BJ (cell line): ENCODE data around the gene DUOXA1. TPM values are rescaled to one million over a fixed set of nuclear protein-coding genes. Genes with fewer than 3 reads are reported as not detected.

Experiments used
- CTCF ChIA-PET: fragments of 350-600 bp; formaldehyde crosslinking; extraction: SDS; loops from one replicate; lab custom pipeline; 2021; ENCODE audit warnings: antibody characterized with exemption, inconsistent platforms; lab: Yijun Ruan, JAX
- POLR2A ChIA-PET: fragments of 300-600 bp; sonication (Branson Sonifier 250); formaldehyde crosslinking; extraction: SDS; loops from one replicate; lab custom pipeline; 2021; ENCODE audit warnings: antibody characterized with exemption; lab: Charles Lee
- DNase-seq: peaks from one replicate; pipeline ENCODE4 v3.0.0-alpha.2; 2011; ENCODE audit warnings: low read depth
- H3K27me3 ChIP-seq: 2 replicates; pipeline ENCODE4 v1.6.0; 2011; ENCODE audit warnings: low read length; ENCODE audit not compliant: control insufficient read depth, insufficient read depth
- H3K36me3 ChIP-seq: 2 replicates; pipeline ENCODE4 v1.5.1; 2011; ENCODE audit warnings: low read length; ENCODE audit not compliant: control insufficient read depth, insufficient read depth
- H3K4me3 ChIP-seq: 2 replicates; pipeline ENCODE4 v1.5.1; 2011; ENCODE audit warnings: low read depth, mild to moderate bottlenecking, control low read depth, low read length
- CTCF ChIP-seq: IDR thresholded peaks from 2 replicates; pipeline ENCODE4 v1.5.1; 2011; ENCODE audit warnings: low read depth, mild to moderate bottlenecking, control low read depth, inconsistent platforms, low read length, moderate library complexity; ENCODE audit not compliant: insufficient read depth
- polyA plus RNA-seq: library from polyadenylated mRNA; depleted of rRNA; stranded (reverse); fragments of >200 nt; gene quantifications from 2 replicates; pipeline ENCODE4 v1.2.3, GENCODE V29; 2011

DUOXA1 gene
- polyA plus RNA-seq, 1 experiment, result not detected

GRCh38 chr15:45166834-45167630 is 37.4 kb upstream of the DUOXA1 start:
- peak; percentile 76 for TF ChIP-seq CTCF
- H3K36me3 ChIP-seq, result no peaks in the 10 kb centered on the region; the same call in 1 of the 2 replicates
- H3K4me3 ChIP-seq, result peak overlapping the region; percentile 61
- no peaks in the 10 kb centered on the region for H3K27me3 ChIP-seq
- POLR2A ChIA-PET, result no interaction called here
- peak; percentile 32 for DNase-seq
- CTCF ChIA-PET, result interaction anchor here (0.7 to 4.8 kb wide), 13 partner anchors 10 to 235 kb away, joined by 3 to 47 read pairs (median 4); partner anchors contain the start of gene SHF

GRCh38 chr15:45165536-45165935 is 35.9 kb upstream of the DUOXA1 start:
- H3K27me3 ChIP-seq, result no peaks in the 10 kb centered on the region
- H3K36me3 ChIP-seq, result no peaks in the 10 kb centered on the region; the same call in 1 of the 2 replicates
- H3K4me3 ChIP-seq, result no peak overlapping the region
- no peak for TF ChIP-seq CTCF
- no peak for DNase-seq
- POLR2A ChIA-PET, result no interaction called here
- CTCF ChIA-PET, result interaction anchor here (0.7 to 5.2 kb wide), 5 partner anchors 12 to 102 kb away, joined by 3 to 38 read pairs (median 3); no protein-coding TSS in a partner anchor

GRCh38 chr15:45164914-45165313 is 35.2 kb upstream of the DUOXA1 start:
- H3K4me3 ChIP-seq, result no peak overlapping the region
- ChIA-PET CTCF (interaction anchor here (0.7 to 5.6 kb wide), 9 partner anchors 11 to 244 kb away, joined by 3 to 70 read pairs (median 3); a partner anchor contains a TSS), POLR2A (no interaction called here)
- H3K27me3 ChIP-seq, result no peaks in the 10 kb centered on the region
- H3K36me3 ChIP-seq, result no peaks in the 10 kb centered on the region; the same call in 1 of the 2 replicates
- no peak for DNase-seq
- no peak for TF ChIP-seq CTCF

GRCh38 chr15:45163508-45163856 is 33.8 kb upstream of the DUOXA1 start:
- DNase-seq, result no peak
- TF ChIP-seq CTCF, result no peak
- no peak overlapping the region for H3K4me3 ChIP-seq
- CTCF ChIA-PET, result interaction anchor here (0.7 to 5.6 kb wide), 40 partner anchors 9 to 480 kb away, joined by 3 to 70 read pairs (median 5); partner anchors contain the start of genes DUOX1 and SHF
- POLR2A ChIA-PET, result no interaction called here
- H3K36me3 ChIP-seq, result no peaks in the 10 kb centered on the region
- H3K27me3 ChIP-seq, result no peaks in the 10 kb centered on the region

GRCh38 chr15:45162771-45163507 is 33.3 kb upstream of the DUOXA1 start:
- Histone ChIP-seq H3K27me3 (no peaks in the 10 kb centered on the region), H3K4me3 (no peak overlapping the region), H3K36me3 (no peaks in the 10 kb centered on the region)
- peak; percentile 98 for TF ChIP-seq CTCF
- peak; percentile 35 for DNase-seq
- ChIA-PET CTCF (interaction anchor here (0.7 to 5.6 kb wide), 44 partner anchors 9 to 480 kb away, joined by 3 to 70 read pairs (median 5); partner anchors contain the start of genes DUOX1 and SHF), POLR2A (interaction anchor here (0.6 kb wide), 1 partner anchor 42 kb away, joined by 6 read pairs; no protein-coding TSS in a partner anchor)
